NCI-H82 treated with DMSO at 0.1 percent for 48 hours (cell line): Measurements from ENCODE around the gene RGS17.
"Not testable (repeated sequence)": the region's sequence is repeated elsewhere in the genome, so short reads cannot be mapped to it uniquely, and the experiment has no call there.

Source experiments
- DNase-seq: peaks from one replicate; lab custom pipeline; 2025; ENCODE audit not compliant: unreplicated experiment; lab: John Stamatoyannopoulos, UW

RGS17 gene

DNA sequence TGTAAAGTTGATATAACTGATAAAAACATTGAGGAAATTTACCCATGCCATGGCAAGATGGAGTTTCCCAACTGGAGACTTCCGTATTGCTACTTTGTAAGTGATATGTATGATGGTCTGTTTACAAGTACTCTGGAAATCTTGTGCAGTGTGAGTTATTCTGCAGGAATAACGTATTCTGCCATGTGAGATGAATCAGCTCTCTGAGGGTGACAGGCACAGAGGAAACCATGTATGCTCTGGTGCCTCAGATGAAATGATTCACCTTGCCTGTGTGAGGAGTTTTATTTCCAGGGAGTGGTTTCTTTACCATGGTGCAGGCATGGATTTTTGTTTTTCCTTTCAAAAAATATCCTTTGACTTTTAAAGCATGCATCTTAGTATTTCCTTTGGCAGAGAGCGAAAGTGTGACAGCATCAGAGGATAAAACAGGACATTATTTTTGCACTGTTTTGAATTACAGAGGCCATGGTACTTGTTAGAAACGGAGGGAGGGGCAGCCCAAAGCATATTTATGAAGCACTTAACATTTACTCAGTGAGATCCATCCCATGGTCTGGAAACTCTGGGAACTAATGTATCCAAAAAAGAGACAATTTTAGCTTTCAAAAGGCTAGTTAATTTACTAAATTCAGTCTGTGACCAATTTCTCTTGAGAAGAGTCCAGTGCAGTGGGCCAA, 92.6 kb downstream of the RGS17 start:
- no peak for DNase-seq

DNA sequence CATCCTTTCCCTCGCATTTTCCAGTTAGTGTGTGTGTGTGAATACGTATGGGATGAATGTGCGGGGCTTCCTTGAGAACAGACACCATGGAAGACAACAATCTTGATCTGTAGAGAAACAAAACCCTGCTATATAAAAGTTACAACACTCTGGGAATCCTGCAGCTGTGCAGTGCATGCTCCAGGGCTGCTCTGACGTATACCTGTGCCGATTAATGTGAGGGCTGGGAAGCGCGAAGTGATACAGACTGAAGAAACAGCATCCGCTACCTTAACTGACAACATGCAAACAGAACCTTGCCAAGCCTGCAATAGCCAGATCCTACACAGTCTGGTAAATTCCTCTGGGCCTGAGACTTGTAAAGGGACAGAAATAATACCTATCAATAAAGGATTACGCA, 96.9 kb downstream of the RGS17 start:
- DNase-seq: peak; percentile 79

DNA sequence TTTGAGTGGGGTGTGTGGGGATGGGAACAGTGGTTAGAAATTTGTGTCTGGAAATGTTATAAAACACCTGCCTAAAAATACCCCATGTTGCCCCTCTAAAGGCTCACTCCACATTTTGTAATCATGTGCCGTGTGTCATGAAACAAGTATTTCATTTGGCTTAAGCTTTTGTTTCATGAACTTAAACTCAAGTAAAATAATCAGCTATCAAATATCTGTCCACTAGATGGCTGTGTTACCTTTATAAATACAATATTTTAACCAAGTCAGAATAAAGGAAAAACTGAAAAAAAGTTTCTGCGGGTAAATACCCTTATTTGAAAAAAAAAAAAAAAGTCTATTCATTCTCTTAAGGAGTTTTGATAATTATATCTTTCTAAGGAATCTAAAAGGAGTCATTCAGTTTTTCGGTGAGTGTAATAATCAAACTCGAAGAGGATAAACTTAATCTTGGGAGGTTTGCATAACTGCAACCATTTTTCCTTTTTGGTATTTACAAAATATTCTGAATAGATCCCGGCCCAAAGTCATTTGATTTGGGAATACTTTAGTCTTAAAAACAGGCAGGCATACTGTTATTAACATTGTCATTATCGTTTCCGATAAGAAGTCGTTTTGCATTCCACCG, 98.7 kb downstream of the RGS17 start:
- no peak for DNase-seq

DNA sequence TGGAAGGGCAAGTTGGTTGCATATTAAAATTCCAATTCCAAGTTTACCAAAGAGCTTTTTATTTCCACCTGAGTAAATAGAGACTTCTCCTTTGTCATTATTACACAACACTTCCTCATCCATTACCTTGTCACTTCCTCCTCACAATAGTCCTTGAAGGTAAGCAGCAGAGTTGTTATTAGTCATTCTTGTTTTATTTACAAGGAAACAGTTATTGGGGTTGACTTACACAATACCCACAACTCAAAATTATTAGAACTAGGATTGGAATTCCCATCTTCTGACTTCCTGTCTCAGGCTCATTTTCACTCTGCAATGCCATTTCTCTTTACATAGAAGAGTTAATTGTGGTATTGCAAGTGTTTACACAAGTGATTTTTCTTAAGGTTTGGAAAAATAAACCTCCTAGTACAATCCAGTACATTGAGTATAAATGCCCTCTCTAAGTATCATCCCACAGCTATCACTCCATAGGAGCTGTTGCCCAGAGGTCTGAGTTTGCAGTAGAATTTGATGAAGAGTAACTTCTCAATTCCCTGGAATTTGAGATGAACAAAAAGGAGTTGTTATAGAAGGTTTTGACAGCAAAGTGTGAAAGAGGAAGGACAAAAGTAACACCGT, 99.6 kb downstream of the RGS17 start:
- DNase-seq: no peak

DNA sequence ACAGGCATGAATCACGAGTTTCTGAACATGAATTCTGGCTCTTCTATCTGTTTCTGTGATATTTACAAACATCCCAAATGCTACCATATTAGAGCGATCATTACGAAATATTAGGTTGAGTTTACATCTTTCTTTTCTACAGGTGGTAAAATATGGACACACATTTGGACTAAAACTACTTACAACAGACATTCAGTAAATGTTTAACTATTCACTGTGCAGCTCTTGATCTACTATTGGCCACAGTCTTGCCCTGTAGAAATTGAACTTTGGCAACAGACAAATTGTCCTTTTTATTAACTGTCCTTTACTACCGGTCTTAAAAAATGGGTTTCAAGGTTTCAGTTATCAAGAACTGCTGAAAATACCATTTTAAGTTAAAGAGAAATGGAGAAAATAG, 102.1 kb downstream of the RGS17 start:
- no peak for DNase-seq

DNA sequence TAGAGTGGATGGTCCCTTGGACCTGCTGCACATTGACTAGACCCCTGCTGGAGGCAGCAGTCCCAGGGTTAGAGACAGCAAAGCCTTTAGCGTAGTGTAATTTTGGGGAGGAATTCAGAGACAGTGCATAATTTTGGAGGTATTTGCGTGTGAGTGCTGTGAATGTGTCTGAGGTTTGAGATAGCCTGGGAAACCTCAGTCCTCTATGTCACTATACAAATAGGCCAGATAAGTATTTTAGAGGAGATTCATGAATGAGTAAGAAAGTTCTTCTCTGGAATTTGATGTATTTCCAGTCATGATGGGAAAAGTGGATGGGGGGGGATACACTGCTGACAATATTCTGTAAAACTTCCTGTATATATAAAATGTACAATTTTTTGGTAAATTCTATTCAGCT, 102.8 kb downstream of the RGS17 start:
- DNase-seq: no peak

DNA sequence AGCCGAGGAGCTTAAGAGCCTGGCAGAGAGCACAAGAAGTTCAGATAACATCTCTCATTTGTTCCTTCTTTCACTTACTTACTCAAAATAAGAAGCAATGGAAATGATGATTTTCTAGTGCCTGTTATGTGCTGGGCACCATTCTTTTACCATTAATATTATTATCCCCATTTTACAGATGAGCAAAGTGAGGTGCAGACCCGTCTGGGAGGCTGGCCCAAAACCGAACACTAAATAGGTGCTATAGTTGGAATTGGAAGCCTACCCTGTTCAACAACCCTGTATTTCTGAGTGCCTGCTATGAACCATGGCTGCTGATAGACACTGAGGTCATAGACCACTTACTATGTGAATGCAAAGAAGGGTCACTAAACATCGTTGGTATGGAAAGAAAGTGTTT, 103.6 kb downstream of the RGS17 start:
- no peak for DNase-seq

DNA sequence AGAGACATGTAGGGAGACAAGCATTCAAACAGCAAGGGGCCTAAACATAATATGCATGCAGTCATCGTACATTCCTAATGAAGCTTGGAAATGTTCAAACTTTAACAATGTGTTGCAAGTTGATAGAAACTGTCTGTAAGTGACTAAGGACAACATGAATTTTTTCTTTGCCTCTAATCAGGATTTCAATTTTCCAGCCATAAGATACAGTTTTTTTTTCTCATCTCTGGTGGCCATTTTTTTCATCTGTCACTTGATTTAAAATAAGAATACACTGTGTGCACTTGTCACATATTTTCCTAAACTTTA, 106.4 kb downstream of the RGS17 start:
- no peak for DNase-seq

DNA sequence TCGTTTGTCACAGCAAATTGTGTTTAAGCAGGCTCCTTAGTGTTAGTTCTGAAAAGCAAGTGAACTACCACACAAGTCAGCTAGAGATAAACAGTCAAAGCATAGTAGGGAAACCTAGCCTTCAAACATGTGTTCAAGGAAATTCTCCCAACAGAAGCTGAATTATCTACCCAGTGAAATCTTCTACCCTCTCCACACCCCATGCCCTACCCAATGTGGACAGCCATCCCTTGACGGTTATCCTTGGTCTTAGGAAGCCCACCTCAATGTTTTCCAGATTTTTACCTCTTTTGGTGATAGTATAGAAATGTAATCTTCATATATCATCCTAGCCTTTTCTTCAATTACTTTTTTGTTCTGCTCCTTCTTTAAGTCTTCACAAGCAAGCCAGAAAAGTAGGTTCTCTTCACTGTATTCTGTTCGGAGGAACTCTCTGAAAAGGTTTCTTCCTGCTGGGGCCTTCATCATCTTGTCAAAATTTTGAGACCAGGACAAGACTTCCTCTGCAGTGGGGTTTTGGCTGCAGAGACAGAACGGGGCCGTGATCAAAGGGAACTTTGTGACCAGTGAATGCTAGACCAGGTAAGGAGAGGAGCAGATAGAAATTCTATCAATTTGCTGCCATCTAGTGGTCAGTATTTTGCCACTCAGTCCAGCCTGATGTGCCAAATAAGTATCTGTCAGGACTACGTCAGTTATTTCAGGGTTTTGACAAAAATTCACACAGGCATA, 106.9 kb downstream of the RGS17 start:
- DNase-seq: peak; percentile 15

DNA sequence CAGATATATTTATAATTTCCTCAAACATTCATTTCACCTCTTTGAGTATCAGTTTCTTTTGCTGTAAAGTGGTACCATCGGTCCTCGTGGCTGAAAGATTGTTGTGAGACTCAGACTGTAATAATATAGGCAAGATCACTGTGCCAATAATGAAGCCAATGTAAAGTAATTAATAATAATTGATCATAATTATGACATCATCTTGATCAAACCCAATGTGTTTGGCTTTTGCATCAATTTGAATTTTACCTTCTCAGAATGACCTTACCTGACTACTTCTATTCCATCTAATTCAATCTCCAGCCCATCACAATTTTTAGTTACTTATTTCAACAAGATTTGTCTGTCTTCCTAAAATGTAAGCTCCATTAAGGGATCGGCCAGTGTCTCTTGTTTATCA, 112.7 kb downstream of the RGS17 start:
- no peak for DNase-seq

DNA sequence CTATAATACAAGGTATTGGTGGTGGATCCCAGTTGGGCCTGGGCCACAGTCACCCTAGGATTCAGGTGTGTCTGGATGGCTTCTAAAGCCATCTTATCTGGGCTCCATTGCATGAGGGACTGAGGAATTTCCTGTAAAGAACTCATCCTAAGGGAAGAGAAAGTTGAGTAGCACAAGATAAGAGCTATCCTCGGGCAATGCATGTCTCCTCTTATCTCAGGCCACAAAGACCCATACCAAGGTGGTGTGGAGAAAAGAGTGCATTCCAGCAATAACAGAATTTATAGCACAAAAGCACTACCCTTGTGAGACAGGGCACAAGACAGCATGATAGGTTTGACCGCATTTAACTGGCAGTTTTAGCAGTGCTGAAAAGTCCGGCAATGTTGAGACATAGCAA, 114.2 kb downstream of the RGS17 start:
- DNase-seq: no peak

DNA sequence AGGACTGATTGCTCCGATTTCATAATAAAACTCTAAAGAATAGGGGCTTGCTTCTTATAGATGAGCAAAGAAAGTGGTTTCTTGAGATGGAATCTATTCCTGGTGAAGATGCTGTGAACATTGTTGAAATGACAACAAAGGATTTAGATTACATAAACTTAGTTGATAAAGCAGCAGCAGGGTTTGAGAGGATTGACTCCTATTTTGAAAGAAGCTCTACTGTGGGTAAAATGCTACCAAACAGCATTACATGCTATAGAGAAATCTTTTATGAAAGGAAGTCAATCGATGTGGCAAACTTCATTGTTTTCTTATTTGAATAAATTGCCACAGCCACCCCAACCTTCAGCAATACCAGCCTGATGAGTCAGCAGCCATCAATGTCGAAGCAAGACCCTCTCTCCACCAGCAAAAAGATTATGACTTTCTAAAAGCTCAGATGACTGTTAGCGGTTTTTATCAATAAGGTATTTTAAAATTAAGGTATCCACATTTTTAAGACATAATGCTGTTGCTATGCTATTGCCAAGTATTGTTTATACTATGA, 115.9 kb downstream of the RGS17 start:
- DNase-seq: no peak

DNA sequence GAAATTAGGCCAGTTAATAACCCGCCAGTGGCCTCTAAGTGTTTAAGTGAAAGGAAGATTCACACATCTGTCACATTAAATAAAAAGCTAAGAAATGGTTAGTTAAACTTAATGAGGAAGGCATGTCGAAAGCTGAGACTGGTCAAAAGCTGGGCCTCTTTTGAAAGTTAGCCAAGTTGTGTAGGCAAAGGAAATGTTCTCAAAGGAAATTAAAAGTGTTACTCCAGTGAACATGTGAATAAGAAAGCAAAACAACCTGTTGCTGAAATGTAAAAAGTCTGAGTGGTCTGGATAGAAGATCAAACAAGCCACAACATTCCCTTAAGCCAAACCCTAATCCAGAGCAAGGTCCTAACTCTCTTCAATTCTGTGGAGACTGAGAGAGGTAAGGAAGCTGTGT, 117.6 kb downstream of the RGS17 start:
- DNase-seq: no peak

DNA sequence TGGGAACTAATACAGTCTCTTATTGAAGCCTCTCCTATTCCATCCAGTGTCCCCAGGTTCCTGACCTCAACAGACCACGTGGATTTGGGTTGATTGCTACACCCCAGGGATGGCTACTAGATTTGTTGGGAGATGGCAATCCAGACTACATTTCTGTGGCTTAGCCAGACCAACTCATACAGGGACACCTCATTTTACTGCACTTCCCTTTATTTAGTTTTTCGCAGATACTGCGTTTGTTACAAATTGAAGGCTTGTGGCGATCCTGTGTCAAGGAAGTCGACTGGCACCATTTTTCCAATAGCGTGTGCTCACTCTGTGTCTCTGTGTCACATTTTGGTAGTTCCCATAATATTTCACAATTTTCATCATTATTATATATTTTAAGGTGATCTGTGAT, 118.2 kb downstream of the RGS17 start:
- DNase-seq: no peak

DNA sequence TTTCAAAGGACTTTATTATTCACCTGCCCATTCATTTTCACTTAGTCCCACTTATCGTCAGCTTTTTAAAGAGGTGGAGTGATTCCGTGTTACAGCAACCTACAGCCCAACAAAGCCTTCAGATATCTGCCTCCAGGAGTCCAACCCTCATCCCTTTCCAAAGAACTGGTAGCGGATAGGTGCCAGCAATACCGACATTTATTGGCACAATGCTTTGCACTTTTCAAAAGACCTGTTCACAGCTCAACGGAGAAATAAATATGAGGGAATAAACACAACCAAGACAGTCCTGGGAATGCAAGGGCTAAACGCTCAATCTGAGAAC, 127.8 kb downstream of the RGS17 start:
- DNase-seq: no peak

DNA sequence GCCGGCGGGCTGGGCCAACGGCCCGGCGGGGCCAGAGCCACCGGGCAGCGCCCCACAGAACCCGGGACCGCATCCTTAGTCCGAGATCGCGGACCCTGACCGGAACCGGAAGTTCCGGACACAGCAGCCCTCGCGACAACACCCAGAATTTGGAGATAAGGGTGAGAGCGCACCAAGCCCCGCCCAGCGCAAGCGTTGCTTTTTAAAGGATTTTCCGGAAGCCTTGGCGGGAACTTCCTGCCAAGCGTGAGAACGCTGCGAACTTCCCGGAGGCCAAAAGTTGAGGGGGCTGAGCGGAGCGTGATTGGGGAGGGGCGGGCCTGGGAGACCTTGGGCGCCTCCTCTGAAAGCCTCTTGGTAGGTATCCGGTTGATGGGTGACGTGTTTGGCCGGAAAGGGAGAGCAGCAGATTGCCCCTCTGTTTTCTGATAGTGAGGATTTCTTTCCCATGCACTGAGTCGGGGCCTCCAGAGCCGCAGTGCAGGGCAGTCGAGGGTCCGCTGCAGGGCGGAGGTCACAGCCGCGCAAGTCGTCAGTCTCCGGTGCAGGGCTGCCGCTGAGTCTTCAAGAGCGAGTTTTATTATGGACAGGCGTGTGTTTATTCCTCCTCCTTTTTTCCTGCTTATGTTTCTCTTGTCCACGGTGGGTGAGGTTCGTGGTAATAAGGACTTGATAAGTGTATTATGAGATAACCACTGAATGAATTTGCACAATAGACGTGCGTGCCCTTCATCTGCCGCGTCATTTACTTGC, 128.3 kb downstream of the RGS17 start, which contains the start of gene MTRF1L:
Gene MTRF1L, minus strand, starts transcription at position 97 of the 753 bp plus-strand sequence. Its CDS starts 24 bp downstream, at position 73.
- peak; percentile 92 for DNase-seq

DNA sequence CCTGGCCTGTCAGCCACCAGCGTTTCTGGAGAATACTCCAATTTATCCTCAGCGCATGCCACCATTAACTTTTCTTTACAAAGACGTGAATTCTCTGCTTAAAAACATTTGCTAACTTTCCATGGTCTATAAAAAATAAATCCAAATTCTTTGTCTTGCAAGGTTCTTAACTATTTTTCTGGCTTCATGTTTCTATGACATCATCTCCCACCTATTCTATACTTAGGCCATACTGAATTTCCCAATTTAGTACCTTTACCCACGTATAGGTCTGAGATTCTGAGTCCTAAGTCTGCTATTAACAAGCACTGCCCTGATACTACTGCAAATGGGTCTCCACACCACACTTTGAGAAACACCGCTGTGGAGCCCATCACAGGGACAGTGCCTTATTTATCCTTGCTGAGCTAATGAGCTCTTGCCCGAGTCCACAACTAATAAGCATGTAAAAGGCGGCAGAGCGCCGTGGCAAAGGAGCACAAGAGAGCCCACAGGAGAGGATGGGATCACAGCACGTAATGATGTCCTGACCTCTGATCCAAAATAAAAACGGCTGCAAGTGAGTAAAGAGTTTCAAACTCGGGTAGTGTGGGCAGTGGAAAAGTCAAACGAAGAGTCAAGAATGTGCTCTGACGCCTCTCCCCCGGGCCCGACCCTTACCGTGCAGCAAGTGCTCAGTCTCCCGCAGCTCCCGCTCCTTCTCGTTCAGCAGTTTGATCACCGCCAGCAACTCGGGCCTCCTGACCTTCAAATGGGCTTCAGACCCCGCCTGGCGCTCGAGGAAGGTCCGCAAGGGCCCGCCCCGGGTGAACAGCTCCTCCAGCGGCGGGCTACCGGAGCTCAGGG, 129.1 kb downstream of the RGS17 start:
- DNase-seq: no peak

DNA sequence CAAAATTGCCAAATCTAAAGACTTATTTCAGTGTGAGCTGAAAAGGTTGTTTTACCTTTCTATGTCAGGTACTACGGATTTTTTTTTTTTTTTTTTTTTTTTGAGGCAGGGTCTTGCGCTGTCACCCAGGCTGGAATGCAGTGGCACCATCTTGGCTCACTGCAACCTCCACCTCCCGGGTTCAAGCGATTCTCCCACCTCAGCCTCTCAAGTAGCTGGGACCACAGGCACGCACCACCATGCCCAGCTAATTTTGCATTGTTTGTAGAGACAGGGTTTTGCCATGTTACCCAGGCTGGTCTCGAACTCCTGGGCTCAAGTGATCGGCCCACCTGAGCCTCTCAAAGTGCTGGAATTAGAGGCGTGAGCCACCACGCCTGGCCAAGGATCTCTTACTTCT, 130.3 kb downstream of the RGS17 start:
- not testable (repeated sequence) for DNase-seq

DNA sequence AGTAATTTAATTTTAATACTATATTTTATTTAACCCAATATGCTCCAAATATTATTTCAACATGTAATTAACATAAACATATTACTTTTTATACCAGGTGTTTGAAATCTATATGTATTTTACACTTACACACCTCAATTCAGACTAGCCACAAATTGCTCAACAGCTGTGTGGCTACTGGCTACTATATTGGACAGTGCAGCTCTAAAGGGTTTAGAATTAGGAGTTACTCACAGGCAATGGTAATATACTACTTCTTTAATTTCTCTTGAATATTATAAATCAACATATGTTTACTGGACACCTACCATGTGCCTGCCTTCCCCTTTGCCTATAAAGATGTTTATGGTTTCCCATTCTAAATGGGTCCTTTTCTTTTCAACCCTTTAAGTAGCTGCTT, 130.8 kb downstream of the RGS17 start:
- no peak for DNase-seq

DNA sequence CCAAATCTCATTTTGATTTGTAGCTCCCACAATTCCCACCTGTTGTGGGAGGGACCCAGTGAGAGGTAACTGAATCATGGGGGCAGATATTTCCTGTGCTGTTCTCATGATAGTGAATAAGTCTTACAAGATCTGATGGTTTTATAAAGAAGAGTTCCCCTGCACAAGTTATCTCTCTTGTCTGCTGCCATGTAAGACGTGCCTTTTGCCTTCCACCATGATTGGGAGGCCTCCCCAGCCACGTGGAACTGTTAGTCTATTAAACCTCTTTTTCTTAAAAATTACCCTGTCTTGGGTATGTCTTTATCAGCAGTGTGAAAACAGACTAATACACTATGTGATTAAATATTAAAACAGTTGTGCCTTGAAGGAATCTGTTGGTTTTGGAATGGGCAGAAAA, 131.5 kb downstream of the RGS17 start:
- DNase-seq: not testable (repeated sequence)
